ENCODE data around the gene DOCK3. TPM values are rescaled to one million over a fixed set of nuclear protein-coding genes. Genes with fewer than 3 reads are reported as not detected.
A peak's percentile ranks its signal among the peaks of the same experiment; 100 is the strongest.

The DOCK3 gene
- total RNA-seq, 1 experiment from 2014 or later: 0.15 TPM

- peaks cover 24% of the 10 kb centered on the region for H3K4me1 ChIP-seq (ENCODE audit: insufficient read depth, low read length)
- peak overlapping the region; percentile 53 for H3K27ac ChIP-seq (ENCODE audit: low read length)
- H3K9me2 ChIP-seq (replicated peaks; ENCODE audit: low read length): no peaks in the 10 kb centered on the region
- no peak overlapping the region for H3K9ac ChIP-seq (ENCODE audit: low read length)
- H3K4me2 ChIP-seq (ENCODE audit: low read length): peak overlapping the region; percentile 53
- ChIA-PET POLR2A (ENCODE audit: unreplicated experiment) (no interaction called here), CTCF (interaction anchor here (1.0 kb wide), 1 partner anchor 30 kb away, joined by 4 read pairs; no protein-coding TSS in a partner anchor)
- H3K9me3 ChIP-seq (ENCODE audit: low read length): no peaks in the 10 kb centered on the region
- no peak; the same call in 1 of the 2 replicates for ATAC-seq
- intact Hi-C loops (cut with micrococcal nuclease): loop anchor here (1.0 kb wide), 1 partner anchor 725 kb away; no protein-coding TSS in a partner anchor
- TF ChIP-seq EZH2phosphoT487 (IDR thresholded peaks at IDR 0.05; ENCODE audit: borderline replicate concordance, low read length): no peak
- no peak for TF ChIP-seq CTCF (conservative IDR thresholded peaks at IDR 0.05; ENCODE audit: low read depth, low read length)
- TF ChIP-seq EZH2 (IDR thresholded peaks at IDR 0.05; ENCODE audit: low read length, unreplicated experiment): no peak
- no peaks in the 10 kb centered on the region for H3F3A ChIP-seq (ENCODE audit: low read length, unreplicated experiment)
- H3K27me3 ChIP-seq (ENCODE audit: low read length): no peaks in the 10 kb centered on the region
- DNase-seq: no peak
- no peaks in the 10 kb centered on the region for H4K20me1 ChIP-seq (ENCODE audit: low read length)
- H3K4me3 ChIP-seq (ENCODE audit: low read length): no peak overlapping the region
- BruUV-seq (replicated peaks): TSS peak; percentile 46
- H3K79me2 ChIP-seq (ENCODE audit: low read length): no peaks in the 10 kb centered on the region
- H3K36me3 ChIP-seq (ENCODE audit: low read depth, low read length): no peaks in the 10 kb centered on the region
- H2AFZ ChIP-seq (ENCODE audit: low read length): peak overlapping the region; percentile 64; the same call in 1 of the 2 replicates
Measured at GRCh38 chr3:51340989-51341636, 666.4 kb downstream of the DOCK3 start.

GRCh38 chr3:51343918-51344687, 669.4 kb downstream of the DOCK3 start:
- no peak overlapping the region for H2AFZ ChIP-seq (ENCODE audit: low read length)
- H3K9me3 ChIP-seq (ENCODE audit: low read length): no peaks in the 10 kb centered on the region
- H3K4me2 ChIP-seq (ENCODE audit: low read length): no peak overlapping the region; the same call in 1 of the 2 replicates
- intact Hi-C loops (cut with micrococcal nuclease): no loop called here
- 0 out of 2 replicates have a peak, but pooled peaks cover 7% of the 10 kb centered on the region for H3K27me3 ChIP-seq (ENCODE audit: low read length)
- H3K9ac ChIP-seq (ENCODE audit: low read length): no peak overlapping the region
- ChIA-PET CTCF (no interaction called here), POLR2A (ENCODE audit: unreplicated experiment) (interaction anchor here (0.6 kb wide), 1 partner anchor 41 kb away, joined by 4 read pairs; the partner anchor contains the start of gene MANF)
- H4K20me1 ChIP-seq (ENCODE audit: low read length): no peaks in the 10 kb centered on the region
- H3F3A ChIP-seq (ENCODE audit: low read length, unreplicated experiment): no peaks in the 10 kb centered on the region
- DNase-seq: peak; percentile 63
- no peak for TF ChIP-seq EZH2phosphoT487 (IDR thresholded peaks at IDR 0.05; ENCODE audit: borderline replicate concordance, low read length)
- no peak for TF ChIP-seq EZH2 (IDR thresholded peaks at IDR 0.05; ENCODE audit: low read length, unreplicated experiment)
- no peaks in the 10 kb centered on the region for H3K36me3 ChIP-seq (ENCODE audit: low read depth, low read length)
- H3K27ac ChIP-seq (ENCODE audit: low read length): no peak overlapping the region
- no peak for ATAC-seq
- no peaks in the 10 kb centered on the region for H3K79me2 ChIP-seq (ENCODE audit: low read length)
- peaks cover 24% of the 10 kb centered on the region for H3K4me1 ChIP-seq (ENCODE audit: insufficient read depth, low read length)
- no peaks in the 10 kb centered on the region for H3K9me2 ChIP-seq (replicated peaks; ENCODE audit: low read length)
- BruUV-seq (replicated peaks): no TSS peak
- no peak overlapping the region for H3K4me3 ChIP-seq (ENCODE audit: low read length)

- intact Hi-C loops (cut with micrococcal nuclease): no loop called here
- TF ChIP-seq EZH2phosphoT487 (IDR thresholded peaks at IDR 0.05; ENCODE audit: borderline replicate concordance, low read length) (no peak), EZH2 (IDR thresholded peaks at IDR 0.05; ENCODE audit: low read length, unreplicated experiment) (no peak)
- Histone ChIP-seq H3K4me1 (ENCODE audit: insufficient read depth, low read length) (no peaks in the 10 kb centered on the region), H3K27ac (ENCODE audit: low read length) (no peak overlapping the region), H3K4me3 (ENCODE audit: low read length) (no peak overlapping the region), H4K20me1 (ENCODE audit: low read length) (no peaks in the 10 kb centered on the region), H3K9me3 (ENCODE audit: low read length) (no peaks in the 10 kb centered on the region), H3K9me2 (replicated peaks; ENCODE audit: low read length) (no peaks in the 10 kb centered on the region), H2AFZ (ENCODE audit: low read length) (no peak overlapping the region), H3F3A (ENCODE audit: low read length, unreplicated experiment) (no peaks in the 10 kb centered on the region), H3K36me3 (ENCODE audit: low read depth, low read length) (no peaks in the 10 kb centered on the region), H3K27me3 (ENCODE audit: low read length) (0 out of 2 replicates have a peak, but pooled peaks cover 9% of the 10 kb centered on the region), H3K4me2 (ENCODE audit: low read length) (no peak overlapping the region), H3K79me2 (ENCODE audit: low read length) (no peaks in the 10 kb centered on the region), H3K9ac (ENCODE audit: low read length) (no peak overlapping the region)
- ChIA-PET POLR2A (ENCODE audit: unreplicated experiment) (no interaction called here), CTCF (no interaction called here)
- ATAC-seq (no peak), DNase-seq (no peak)
- no TSS peak for BruUV-seq (replicated peaks)
Measured at GRCh38 chr3:51350751-51351150, 676.0 kb downstream of the DOCK3 start.

Measured in PC-3 (cell line).